ENCODE results near the gene STK39.

- TF ChIP-seq CTCF (IDR thresholded peaks at IDR 0.05; ENCODE audit: insufficient read depth, low read length) (no peak), POLR2AphosphoS5 (IDR thresholded peaks at IDR 0.05; ENCODE audit: low read depth) (no peak)
Measured at GRCh38 chr2:168097431-168097830, 150.0 kb downstream of the STK39 start.

All from HL-60 (cell line).